WERI-Rb-1 (cell line): Measurements from ENCODE around the gene IRF2.
A peak's percentile ranks its signal among the peaks of the same experiment; 100 is the strongest.

Experiments
- DNase-seq: peaks from one replicate; pipeline ENCODE4 v3.0.0-alpha.2; 2020
- H3K27ac ChIP-seq: fragments of 250-450 bp; sonication (Bioruptor Pico); 2 replicates; pipeline ENCODE4 v1.5.1; 2020; ENCODE audit warnings: mild to moderate bottlenecking, moderate library complexity
- H3K27me3 ChIP-seq: fragments of 250-450 bp; sonication (Bioruptor Pico); 2 replicates; pipeline ENCODE4 v1.5.1; 2021; ENCODE audit warnings: mild to moderate bottlenecking, low read depth, moderate library complexity; ENCODE audit not compliant: insufficient read depth, severe bottlenecking
- H3K36me3 ChIP-seq: fragments of 250-450 bp; sonication (Bioruptor Pico); 2 replicates; pipeline ENCODE4 v1.5.1; 2020; ENCODE audit warnings: mild to moderate bottlenecking, moderate library complexity
- H3K4me3 ChIP-seq: 2 replicates; pipeline ENCODE4 v1.5.1; 2011; ENCODE audit warnings: low read depth, mild to moderate bottlenecking, control low read depth, low read length
- H3K9me3 ChIP-seq: fragments of 250-450 bp; sonication (Bioruptor Pico); 2 replicates; pipeline ENCODE4 v1.5.1; 2021; ENCODE audit warnings: mild to moderate bottlenecking, moderate library complexity; ENCODE audit not compliant: severe bottlenecking
- TF ChIP-seq, protein P1 (sequence below): IDR thresholded peaks from 2 replicates; pipeline ENCODE4 v1.5.1; 2011; ENCODE audit warnings: low read depth, mild to moderate bottlenecking, control low read depth, inconsistent platforms, low read length

Gene IRF2

DNA sequence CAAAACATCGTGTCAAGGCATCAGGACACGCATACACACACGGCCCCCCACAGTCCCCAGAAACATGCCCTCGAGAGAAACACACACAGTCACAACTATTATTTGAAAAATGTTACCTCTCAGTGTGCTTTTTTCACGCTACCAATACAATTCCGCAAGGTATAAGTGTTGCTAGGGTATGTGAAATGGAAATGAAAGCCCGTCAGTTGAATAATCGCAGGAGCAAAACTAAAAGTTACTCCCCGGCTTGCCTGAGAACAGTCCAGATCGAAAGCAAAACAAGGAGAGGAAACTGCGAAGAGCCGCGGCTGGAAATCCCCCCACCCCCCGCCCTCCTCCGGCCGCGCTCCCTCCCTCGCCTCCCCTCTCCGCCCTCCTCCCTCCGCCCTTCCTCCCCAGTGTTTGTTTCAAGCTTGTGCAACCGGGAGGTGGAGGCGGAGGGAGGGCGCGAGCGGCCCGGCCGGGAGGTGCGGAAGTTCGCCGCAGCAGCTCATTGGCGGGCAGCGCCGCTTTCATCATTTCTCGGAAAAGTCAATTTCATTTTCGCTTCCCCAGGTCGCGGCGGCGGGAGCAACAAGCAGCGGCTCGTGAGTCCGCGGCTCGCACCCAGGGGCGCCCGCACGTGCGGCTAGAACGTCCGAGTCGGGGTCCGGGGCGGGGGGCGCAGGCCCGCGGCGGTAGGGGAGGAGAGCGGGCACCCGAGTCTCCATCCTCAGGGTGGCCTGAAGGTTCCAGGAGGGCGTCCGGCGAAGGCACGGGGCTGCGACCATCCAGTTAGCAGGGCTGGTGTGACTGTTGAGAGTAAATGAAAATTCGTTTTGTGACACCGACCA is at the start of gene IRF2:
Gene IRF2, minus strand, starts transcription at position 288 of the 833 bp plus-strand sequence. CDS start 45,486 bp downstream, outside the sequence.
- no peaks in the 10 kb centered on the region for H3K9me3 ChIP-seq
- peak; percentile 98 for DNase-seq
- H3K27ac ChIP-seq: peak within 1 kb of the TSS; percentile 77

DNA sequence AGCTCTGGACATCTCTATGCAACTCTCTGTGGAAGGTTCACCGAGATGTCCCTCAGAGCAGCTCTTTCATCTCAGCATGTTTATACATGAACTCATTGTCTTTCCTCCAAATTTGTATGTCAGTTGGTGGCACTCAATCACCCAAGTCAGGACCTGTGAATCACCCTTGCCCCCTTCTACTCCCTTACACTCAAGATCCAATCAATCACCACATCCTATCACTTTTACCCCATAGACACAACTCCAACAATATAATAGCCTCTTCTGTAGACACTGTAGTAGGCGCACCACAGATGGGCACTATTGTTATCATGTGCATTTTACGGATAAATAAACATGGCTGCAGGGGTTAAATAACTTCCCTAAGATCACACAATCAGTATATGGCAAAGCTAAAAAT is 41.3 kb upstream of the IRF2 start:
- TF ChIP-seq, protein P1, sequence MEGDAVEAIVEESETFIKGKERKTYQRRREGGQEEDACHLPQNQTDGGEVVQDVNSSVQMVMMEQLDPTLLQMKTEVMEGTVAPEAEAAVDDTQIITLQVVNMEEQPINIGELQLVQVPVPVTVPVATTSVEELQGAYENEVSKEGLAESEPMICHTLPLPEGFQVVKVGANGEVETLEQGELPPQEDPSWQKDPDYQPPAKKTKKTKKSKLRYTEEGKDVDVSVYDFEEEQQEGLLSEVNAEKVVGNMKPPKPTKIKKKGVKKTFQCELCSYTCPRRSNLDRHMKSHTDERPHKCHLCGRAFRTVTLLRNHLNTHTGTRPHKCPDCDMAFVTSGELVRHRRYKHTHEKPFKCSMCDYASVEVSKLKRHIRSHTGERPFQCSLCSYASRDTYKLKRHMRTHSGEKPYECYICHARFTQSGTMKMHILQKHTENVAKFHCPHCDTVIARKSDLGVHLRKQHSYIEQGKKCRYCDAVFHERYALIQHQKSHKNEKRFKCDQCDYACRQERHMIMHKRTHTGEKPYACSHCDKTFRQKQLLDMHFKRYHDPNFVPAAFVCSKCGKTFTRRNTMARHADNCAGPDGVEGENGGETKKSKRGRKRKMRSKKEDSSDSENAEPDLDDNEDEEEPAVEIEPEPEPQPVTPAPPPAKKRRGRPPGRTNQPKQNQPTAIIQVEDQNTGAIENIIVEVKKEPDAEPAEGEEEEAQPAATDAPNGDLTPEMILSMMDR: no peak
- Histone ChIP-seq H3K36me3 (no peaks in the 10 kb centered on the region), H3K27me3 (no peaks in the 10 kb centered on the region)

More for the DNA sequence above, at the start of gene IRF2:
- Histone ChIP-seq H3K4me3 (peak within 1 kb of the TSS; percentile 92), H3K36me3 (no peaks in the 10 kb centered on the region), H3K27me3 (no peaks in the 10 kb centered on the region)
- TF ChIP-seq, protein P1: no peak

DNA sequence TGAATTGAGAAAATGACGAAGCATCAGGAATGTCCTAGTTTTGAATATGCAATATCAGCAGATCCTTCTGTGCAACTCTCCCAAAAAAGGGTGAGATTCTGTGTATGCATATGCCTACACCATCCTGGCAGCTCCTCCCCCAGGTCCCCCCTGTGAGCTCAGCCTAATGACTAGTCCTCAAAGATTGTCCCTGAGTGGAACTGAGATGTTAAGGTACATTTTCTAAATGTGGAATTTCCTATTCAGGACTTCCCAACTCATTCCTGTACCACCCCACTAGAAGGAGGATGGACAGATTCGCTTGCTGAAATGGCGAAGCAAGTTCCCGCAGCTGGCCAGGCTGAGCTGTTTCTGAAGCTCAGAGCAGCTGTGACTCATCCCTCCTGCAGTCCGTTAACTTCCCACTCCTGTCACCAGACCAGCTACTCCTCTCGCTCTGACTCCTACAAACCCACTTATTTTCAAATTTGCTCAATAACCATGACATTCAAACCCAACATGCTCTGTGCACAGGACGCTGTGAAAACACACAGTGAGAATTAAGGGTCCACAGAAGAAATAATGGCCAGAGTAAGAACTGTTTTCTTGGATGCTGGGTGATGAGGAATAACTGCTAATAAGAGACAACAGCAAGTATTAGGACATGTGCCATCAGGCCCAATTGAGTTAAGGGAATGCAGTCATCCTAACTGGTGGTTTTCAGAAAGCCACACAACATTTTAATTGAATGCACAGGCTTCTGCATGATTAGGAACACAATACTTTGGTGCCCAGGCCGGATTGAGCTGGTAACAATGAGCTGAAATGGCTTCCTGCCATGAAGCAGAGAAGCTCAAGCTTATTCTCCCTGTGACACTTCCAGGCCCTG is 40.0 kb upstream of the IRF2 start:
- H3K27ac ChIP-seq: no peak overlapping the region
- TF ChIP-seq, protein P1: no peak
- H3K4me3 ChIP-seq: no peak overlapping the region
- H3K27me3 ChIP-seq: no peaks in the 10 kb centered on the region
- H3K36me3 ChIP-seq: no peaks in the 10 kb centered on the region
- DNase-seq: no peak
- no peaks in the 10 kb centered on the region for H3K9me3 ChIP-seq

More for the DNA sequence above, 41.3 kb upstream of the IRF2 start:
- DNase-seq: no peak
- no peak overlapping the region for H3K4me3 ChIP-seq
- no peak overlapping the region for H3K27ac ChIP-seq
- no peaks in the 10 kb centered on the region for H3K9me3 ChIP-seq

DNA sequence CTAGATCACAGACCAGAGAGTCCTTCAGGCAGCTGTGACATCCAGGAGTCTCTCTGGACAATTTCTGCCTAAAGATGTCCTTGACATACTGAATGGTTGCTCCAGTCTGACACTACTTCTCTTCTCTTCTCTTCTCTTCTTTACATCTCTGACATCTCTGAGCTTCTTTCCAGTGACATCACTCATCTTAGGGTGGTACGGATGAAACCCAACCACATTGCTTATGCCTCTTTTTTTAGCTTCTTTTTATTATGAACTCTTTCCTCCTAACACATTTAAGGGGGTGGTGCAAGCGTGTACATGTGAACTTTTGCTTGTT is 39.4 kb upstream of the IRF2 start:
- no peaks in the 10 kb centered on the region for H3K9me3 ChIP-seq
- DNase-seq: no peak
- TF ChIP-seq, protein P1: no peak
- H3K27ac ChIP-seq: no peak overlapping the region
- no peaks in the 10 kb centered on the region for H3K27me3 ChIP-seq
- H3K36me3 ChIP-seq: no peaks in the 10 kb centered on the region
- H3K4me3 ChIP-seq: no peak overlapping the region

DNA sequence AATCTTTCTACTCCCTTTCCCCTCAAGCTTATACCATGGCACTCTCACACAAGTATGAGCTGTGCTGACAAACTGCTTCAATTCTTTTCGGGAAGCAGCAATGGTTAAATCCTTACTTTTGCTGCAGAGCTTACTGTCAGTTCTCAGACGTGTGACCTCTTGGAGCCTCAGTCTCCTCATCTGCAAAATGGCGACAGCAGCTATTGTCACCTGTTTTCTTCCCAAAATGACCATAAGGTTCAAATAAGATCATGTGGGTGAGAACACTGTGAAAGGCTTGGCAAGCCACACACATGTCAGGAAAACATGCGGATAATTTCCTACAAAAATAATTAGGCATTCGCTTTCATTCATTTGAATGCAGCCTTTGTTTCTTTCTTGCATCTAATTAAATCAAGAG is 36.8 kb upstream of the IRF2 start:
- Histone ChIP-seq H3K27ac (no peak overlapping the region), H3K36me3 (no peaks in the 10 kb centered on the region), H3K4me3 (no peak overlapping the region), H3K9me3 (no peaks in the 10 kb centered on the region), H3K27me3 (no peaks in the 10 kb centered on the region)
- DNase-seq: no peak
- TF ChIP-seq, protein P1: no peak
